ENCODE measurements around the gene WDR76. TPM values are rescaled to one million over a fixed set of nuclear protein-coding genes. Genes with fewer than 3 reads are reported as not detected.

The WDR76 gene
- total RNA-seq, 2 donors from 2014 or later: 37.9 to 69.0 TPM

DNA sequence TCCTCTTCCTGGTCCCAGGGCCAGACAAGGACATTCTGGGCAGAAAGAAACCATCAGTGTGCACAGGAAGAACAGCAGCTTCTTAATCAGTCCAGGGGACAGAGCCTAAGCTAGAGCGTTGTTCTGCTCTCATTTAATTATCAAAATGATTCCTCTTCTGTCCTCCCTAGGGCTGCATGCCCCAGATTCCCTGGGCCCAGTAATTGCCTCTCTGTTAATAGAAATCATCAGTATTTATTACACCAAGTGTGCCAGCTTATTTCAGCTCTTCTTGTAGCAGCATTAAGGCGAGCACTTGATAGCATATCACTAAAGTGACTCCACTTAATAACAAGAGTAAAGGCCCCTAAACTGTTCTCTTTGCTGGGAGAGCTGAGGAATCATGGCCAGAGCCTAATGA, 72.1 kb downstream of the WDR76 start:
- Mint-ChIP-seq H3K36me3 (no peaks in the 10 kb centered on the region), H3K4me1 (ENCODE audit: low read depth in 2 of 2) (peaks cover 2 to 4% of the 10 kb centered on the region in 2 donors), H3K27me3 (no peaks in the 10 kb centered on the region), H3K27ac (no peak overlapping the region), H3K4me3 (no peak overlapping the region), H3K9me3 (no peaks in the 10 kb centered on the region)
- DNase-seq (ENCODE audit: low spot score) (no peak), ATAC-seq (no peak)

DNA sequence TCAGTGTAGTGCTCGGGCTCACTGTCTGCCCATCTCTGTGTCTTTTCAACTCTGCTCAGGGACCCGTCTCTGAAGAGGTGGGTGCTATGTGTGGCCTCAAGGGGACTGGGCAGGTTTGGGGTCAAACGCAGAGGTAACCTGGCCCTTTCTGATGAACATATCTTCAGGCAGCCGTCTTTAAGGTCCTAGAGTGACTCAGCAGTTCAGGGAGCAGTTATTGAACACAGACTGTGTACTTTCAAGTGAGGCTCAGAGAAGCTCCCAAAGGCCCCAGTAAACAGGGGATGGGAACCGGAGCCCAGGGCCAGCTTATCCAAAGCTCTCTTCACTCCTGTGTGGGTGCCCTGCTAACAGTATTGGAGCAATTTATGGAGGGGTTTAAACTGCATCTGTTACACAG, 73.1 kb downstream of the WDR76 start:
- Mint-ChIP-seq H3K4me3 (no peak overlapping the region), H3K4me1 (ENCODE audit: low read depth in 2 of 2) (peaks cover 3 to 6% of the 10 kb centered on the region in 2 donors), H3K27me3 (no peaks in the 10 kb centered on the region), H3K27ac (peak overlapping the region in 1 of 2 donors; percentile 35), H3K9me3 (no peaks in the 10 kb centered on the region), H3K36me3 (no peaks in the 10 kb centered on the region)
- DNase-seq (ENCODE audit: low spot score) (no peak), ATAC-seq (no peak)

DNA sequence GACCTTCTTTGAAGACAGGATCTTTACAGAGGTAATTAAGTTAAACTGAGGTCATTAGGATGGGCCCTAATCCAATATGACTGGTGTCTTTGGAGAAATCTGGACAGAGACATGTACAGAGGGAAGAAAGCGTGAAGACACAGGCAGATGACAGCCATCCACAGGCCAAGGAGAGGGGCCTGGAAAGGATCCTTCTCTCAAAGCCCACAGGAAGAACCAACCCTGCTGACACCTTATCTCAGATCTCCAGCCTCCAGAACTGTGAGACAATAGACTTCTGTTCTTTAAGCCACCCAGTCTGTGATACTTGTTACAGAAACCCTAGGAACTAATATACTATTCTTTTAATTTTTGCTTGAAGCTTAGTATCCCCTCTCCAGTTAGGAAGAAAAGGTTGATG, 74.2 kb downstream of the WDR76 start:
- H3K9me3 Mint-ChIP-seq: no peaks in the 10 kb centered on the region
- H3K4me3 Mint-ChIP-seq: no peak overlapping the region
- no peak overlapping the region for H3K27ac Mint-ChIP-seq

DNA sequence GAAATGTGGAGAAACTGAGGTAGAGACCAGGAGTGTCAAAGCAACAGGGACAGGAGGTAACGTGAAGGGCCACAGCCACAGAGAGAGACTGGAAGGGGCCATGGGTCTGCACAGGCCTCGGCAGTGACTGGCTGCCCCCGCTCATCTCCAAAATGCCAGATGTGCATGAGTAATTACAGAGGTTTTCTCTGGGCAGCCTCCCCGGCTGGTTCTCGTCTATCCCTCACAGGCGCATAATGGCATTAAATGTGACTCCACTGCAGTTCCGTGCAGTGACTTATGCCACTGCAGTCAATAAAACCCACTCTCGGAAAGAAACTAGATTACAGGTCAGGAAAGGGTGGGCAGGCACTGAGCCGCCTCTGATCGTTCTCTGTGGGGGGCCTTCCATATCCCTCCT, 74.7 kb downstream of the WDR76 start:
- no peaks in the 10 kb centered on the region for H3K36me3 Mint-ChIP-seq
- DNase-seq (ENCODE audit: low spot score): no peak
- no peak overlapping the region for H3K27ac Mint-ChIP-seq
- no peak for ATAC-seq
- no peaks in the 10 kb centered on the region for H3K9me3 Mint-ChIP-seq
- H3K27me3 Mint-ChIP-seq: no peaks in the 10 kb centered on the region
- no peak overlapping the region for H3K4me3 Mint-ChIP-seq
- peaks cover 3 to 6% of the 10 kb centered on the region in 2 donors for H3K4me1 Mint-ChIP-seq (ENCODE audit: low read depth in 2 of 2)

More for the DNA sequence above, 74.2 kb downstream of the WDR76 start:
- Mint-ChIP-seq H3K27me3 (no peaks in the 10 kb centered on the region), H3K36me3 (no peaks in the 10 kb centered on the region), H3K4me1 (ENCODE audit: low read depth in 2 of 2) (peaks cover 3 to 6% of the 10 kb centered on the region in 2 donors)
- no peak for DNase-seq (ENCODE audit: low spot score)
- no peak for ATAC-seq

DNA sequence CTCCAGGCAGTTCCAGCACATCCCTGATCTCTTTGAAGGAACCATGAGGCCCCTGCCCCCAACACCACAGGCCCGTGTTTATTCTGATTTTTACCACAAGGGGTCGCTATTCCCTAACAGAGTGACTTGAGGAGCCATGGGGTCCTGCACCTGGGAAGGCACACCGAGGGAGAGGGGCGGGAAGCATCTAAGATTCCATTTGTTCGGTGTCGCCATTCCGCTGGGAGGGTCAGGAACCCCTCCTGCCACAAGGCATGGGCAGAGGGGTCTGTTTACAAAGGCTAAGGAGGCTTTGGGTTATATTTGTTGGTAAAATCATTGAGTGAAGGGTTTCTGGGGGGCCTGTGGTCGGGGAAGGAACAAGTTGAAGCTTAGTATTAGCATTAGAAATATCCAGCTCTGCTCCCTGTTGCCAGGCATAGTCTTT, 77.1 kb downstream of the WDR76 start:
- Mint-ChIP-seq H3K4me1 (ENCODE audit: low read depth in 2 of 2) (peaks cover 3 to 6% of the 10 kb centered on the region in 2 donors), H3K36me3 (no peaks in the 10 kb centered on the region), H3K27me3 (no peaks in the 10 kb centered on the region), H3K27ac (no peak overlapping the region), H3K4me3 (no peak overlapping the region), H3K9me3 (no peaks in the 10 kb centered on the region)
- DNase-seq (ENCODE audit: low spot score) (no peak), ATAC-seq (peak; percentile 43 to 63)

DNA sequence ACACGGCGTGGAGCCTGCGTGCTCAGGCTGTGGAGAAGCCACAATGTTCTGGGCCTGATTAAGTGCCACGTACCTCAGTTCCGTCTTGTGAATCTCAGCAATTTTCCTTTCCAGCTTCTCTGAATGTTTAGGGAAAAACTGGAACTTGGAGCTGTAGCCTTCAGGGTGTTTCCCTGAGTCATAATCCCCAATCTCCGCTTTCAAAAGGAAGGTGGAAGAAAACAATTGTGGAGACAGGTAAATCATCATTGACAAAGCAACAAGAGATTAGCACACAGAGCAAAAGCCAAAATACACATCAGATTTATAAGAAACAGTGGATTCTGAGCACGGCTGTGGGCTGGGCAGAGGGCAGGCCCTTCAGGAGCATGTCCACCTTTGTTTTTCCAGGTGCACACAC, 79.0 kb downstream of the WDR76 start:
- no peak for ATAC-seq
- no peak overlapping the region for H3K4me3 Mint-ChIP-seq
- H3K9me3 Mint-ChIP-seq: no peaks in the 10 kb centered on the region
- no peaks in the 10 kb centered on the region for H3K36me3 Mint-ChIP-seq
- H3K27me3 Mint-ChIP-seq: no peaks in the 10 kb centered on the region
- peaks cover 3 to 6% of the 10 kb centered on the region in 2 donors for H3K4me1 Mint-ChIP-seq (ENCODE audit: low read depth in 2 of 2)
- H3K27ac Mint-ChIP-seq: no peak overlapping the region
- no peak for DNase-seq (ENCODE audit: low spot score)

DNA sequence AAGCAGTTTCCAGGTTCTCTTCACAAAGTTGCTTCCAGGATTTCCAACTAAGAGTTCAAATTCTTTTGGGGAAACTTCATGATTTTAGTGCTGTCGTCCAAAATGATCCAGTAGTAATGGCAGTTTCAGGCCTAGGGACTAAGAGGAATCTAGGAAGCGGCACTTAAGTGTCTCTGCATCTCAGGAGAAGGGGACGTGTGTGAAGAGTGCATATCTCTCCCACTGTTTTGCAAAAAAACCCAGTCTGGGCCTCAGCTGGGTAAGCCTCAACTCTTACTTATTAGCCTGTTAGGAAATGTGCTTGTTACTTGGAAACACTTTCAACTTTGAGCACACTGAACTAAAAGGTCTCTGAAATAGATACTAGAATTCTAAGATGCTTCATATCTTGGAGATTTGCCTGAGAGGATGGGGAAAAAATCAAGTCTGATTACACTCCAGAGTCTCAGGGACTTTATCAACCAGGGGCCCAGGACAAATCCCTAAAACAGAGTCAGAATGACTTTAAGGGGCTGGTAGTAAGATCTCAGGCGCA, 81.8 kb downstream of the WDR76 start:
- DNase-seq (ENCODE audit: low spot score): no peak
- no peak for ATAC-seq
- Mint-ChIP-seq H3K36me3 (no peaks in the 10 kb centered on the region), H3K4me1 (ENCODE audit: low read depth in 2 of 2) (peaks cover 3 to 5% of the 10 kb centered on the region in 2 donors), H3K27me3 (peaks cover 0 to 3% of the 10 kb centered on the region in 2 donors), H3K27ac (no peak overlapping the region), H3K4me3 (no peak overlapping the region), H3K9me3 (no peaks in the 10 kb centered on the region)

DNA sequence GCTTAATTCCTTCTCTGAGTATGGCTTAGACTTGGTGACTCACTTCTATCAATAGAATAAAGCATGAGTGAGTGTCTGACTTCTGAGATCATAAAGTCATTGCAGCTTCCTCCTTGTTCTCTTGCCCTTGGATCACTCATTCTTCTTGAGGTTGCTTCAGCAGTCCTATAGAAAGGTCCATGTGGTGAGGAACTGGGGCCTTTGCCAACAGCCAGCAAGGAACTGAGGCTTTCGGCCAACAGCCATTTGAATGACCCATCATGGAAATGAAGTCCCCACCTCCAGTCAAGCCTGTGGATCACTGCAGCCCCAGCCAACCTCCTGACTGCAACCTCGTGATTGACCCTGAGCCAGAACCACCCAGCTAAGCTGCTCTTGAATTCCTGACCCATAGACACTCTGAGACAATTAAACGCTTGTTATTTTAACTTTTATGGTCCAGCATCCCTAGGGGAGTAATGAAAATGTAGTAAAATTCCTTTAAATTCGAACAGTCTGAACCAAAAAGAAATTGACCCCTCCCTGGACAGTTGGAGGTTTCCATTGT, 84.5 kb downstream of the WDR76 start:
- Mint-ChIP-seq H3K4me1 (ENCODE audit: low read depth in 2 of 2) (no peaks in the 10 kb centered on the region), H3K4me3 (no peak overlapping the region), H3K36me3 (no peaks in the 10 kb centered on the region), H3K27ac (no peak overlapping the region), H3K27me3 (peaks cover 0 to 3% of the 10 kb centered on the region in 2 donors), H3K9me3 (no peaks in the 10 kb centered on the region)
- no peak for DNase-seq (ENCODE audit: low spot score)
- ATAC-seq: no peak

DNA sequence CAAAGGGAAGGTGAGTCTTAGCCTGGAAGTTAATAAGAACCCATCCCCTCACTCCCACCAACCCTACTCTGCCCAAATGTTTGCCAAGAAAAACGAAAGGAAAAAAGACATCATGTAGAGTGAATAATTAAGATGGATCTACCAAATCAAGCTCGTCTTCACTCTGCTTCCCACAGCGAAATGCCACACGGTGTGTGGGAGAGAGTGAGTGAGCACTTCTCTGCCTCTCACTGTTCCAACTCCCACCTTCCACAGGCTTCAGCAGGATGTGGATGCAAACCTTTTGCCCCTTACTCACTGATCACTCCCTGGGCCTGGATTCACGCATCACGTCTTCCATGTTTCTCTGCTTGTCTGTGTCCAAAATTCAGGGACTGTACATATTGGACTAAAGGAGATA, 85.4 kb downstream of the WDR76 start:
- H3K27me3 Mint-ChIP-seq: peaks cover 0 to 3% of the 10 kb centered on the region in 2 donors
- H3K4me1 Mint-ChIP-seq (ENCODE audit: low read depth in 2 of 2): no peaks in the 10 kb centered on the region
- H3K4me3 Mint-ChIP-seq: no peak overlapping the region
- DNase-seq (ENCODE audit: low spot score) (no peak), ATAC-seq (no peak)
- no peaks in the 10 kb centered on the region for H3K9me3 Mint-ChIP-seq
- no peak overlapping the region for H3K27ac Mint-ChIP-seq
- H3K36me3 Mint-ChIP-seq: no peaks in the 10 kb centered on the region

DNA sequence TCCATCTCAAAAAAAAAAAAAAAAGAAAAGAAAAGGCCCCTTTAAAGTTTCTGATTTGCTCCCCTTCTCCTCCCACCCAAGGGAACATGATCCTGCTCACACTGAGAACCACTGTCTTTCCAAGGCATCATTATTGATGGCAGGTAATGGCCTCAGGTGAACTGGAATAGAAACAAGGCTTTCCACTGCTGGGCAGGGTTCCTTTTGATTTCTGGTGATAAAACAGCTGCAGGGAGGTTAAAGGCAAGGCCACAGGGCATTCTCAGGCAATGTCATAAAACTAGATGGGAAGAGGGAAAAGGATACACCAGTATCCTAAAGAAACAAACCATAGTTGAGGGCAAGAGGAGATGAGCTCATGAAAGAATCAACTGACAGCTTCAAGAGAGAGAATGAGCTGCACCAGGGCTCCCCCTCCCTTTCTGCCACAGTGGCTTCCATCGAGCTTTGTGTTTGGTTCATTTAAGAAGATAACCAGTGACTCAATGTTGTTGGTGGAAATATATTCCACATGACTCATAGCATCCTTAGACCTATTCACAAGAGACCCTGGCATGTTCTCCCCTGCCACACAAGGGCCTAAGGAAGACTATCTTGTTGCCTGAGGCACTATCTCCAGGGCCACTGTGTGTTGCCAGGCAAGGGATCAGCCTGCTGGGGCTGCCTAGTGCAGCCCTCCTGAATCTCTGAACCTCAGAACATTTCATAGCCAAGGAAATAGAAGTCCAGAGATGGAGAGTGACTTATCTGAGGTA, 86.4 kb downstream of the WDR76 start:
- Mint-ChIP-seq H3K9me3 (no peaks in the 10 kb centered on the region), H3K36me3 (no peaks in the 10 kb centered on the region), H3K27me3 (peaks cover 0 to 5% of the 10 kb centered on the region in 2 donors), H3K4me3 (no peak overlapping the region), H3K4me1 (ENCODE audit: low read depth in 2 of 2) (no peaks in the 10 kb centered on the region), H3K27ac (no peak overlapping the region)
- ATAC-seq: no peak
- DNase-seq (ENCODE audit: low spot score): no peak

DNA sequence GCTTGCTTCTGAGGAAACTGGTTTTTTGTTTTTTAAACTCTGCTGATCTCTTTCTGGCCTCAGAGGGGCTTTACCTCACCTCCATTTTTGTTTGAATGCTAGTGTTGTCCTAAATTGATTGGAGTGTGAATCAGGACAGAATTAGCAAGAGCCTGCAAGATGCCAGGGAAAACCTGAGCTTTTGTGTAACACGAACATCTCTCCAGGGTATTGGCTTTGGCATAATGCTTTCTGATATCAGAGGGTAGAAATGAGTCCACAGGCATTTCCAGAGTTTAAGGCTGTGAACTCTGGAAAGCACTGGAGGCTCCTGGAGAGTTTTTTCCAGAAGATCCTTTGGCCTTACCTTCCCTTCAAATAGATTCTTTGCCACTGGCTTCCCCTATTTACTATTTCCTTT, 87.1 kb downstream of the WDR76 start:
- H3K36me3 Mint-ChIP-seq: no peaks in the 10 kb centered on the region
- ATAC-seq (no peak), DNase-seq (ENCODE audit: low spot score) (no peak)
- peaks cover 4 to 5% of the 10 kb centered on the region in 2 donors for H3K27me3 Mint-ChIP-seq
- no peak overlapping the region for H3K4me3 Mint-ChIP-seq
- H3K9me3 Mint-ChIP-seq: no peaks in the 10 kb centered on the region
- no peaks in the 10 kb centered on the region for H3K4me1 Mint-ChIP-seq (ENCODE audit: low read depth in 2 of 2)
- H3K27ac Mint-ChIP-seq: no peak overlapping the region

DNA sequence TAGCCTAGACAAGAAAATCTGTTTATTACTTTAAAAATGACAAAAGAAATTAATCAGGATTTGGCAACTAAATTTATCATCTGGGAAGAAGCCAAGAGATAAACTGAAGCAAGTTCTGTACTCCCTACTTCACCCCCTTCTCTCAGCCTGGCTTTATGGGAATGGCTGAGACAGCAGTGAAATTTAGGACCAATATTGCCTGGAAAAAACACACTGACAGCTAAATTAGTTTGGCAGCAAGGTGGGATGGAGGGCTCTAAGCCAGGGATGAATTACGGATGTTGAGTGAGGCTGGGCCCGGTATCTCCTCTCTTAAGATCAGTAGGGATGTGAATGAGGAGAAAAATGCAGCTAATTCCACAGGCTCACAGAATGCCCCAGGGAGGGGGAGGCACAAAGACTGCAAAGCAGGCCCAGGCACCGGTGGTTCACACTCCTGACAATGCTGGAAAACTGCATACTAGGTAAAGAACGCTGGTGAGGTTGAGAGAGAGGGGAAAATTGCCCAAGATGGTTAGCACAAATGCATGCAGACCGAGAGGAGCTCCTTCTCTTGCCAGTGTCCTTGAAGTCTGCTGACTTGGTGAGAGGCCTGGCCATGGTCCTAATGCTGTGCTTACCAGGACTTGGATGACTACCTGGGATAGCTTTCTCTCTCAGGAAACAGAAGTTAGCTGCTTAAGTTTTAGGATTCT, 89.0 kb downstream of the WDR76 start:
- H3K36me3 Mint-ChIP-seq: no peaks in the 10 kb centered on the region
- ATAC-seq: no peak

DNA sequence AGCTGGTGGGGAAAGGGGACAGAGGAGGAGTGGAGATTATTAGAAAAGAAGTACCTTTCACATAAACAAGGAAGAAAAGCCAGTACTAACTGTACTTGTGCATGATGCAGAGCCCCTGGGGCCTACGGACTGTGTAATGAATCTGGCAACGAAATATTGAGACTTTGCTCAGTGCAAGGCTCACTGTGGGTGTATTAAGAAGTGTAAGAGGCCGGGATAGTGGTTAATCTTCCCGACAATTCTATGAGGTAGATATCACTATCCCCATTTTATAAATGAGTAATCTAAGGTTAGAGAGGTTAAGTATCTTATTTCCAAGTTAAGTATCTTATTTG, 89.5 kb downstream of the WDR76 start:
- H3K27ac Mint-ChIP-seq: no peak overlapping the region
- no peaks in the 10 kb centered on the region for H3K9me3 Mint-ChIP-seq
- no peaks in the 10 kb centered on the region for H3K36me3 Mint-ChIP-seq
- H3K4me3 Mint-ChIP-seq: no peak overlapping the region
- H3K27me3 Mint-ChIP-seq: peaks cover 5 to 7% of the 10 kb centered on the region in 2 donors
- H3K4me1 Mint-ChIP-seq (ENCODE audit: low read depth in 2 of 2): no peaks in the 10 kb centered on the region
- ATAC-seq: no peak
- DNase-seq (ENCODE audit: low spot score): no peak

More for the DNA sequence above, 89.0 kb downstream of the WDR76 start:
- Mint-ChIP-seq H3K27ac (no peak overlapping the region), H3K4me3 (no peak overlapping the region), H3K4me1 (ENCODE audit: low read depth in 2 of 2) (no peaks in the 10 kb centered on the region), H3K27me3 (peaks cover 5 to 7% of the 10 kb centered on the region in 2 donors), H3K9me3 (no peaks in the 10 kb centered on the region)
- no peak for DNase-seq (ENCODE audit: low spot score)

Measured in natural killer cell treated with Interleukin-12 subunit alpha and Interleukin-12 subunit beta and Interleukin-15 and Interleukin-18, amount 100 ng/mL, for 72 hours (primary cell).